WTC11 (cell line): Measurements from ENCODE around the gene PRKCE. TPM values are rescaled to one million over a fixed set of nuclear protein-coding genes. Genes with fewer than 3 reads are reported as not detected.
A peak's percentile ranks its signal among the peaks of the same experiment; 100 is the strongest.

Experiments used
- ATAC-seq: fragments of 200-7000 bp; cut with Tn5 transposase; 2 replicates; pipeline ENCODE4 v1.10.0; 2021; ENCODE audit warnings: mild to moderate bottlenecking, moderate library complexity
- CTCF ChIA-PET: fragments of 300-600 bp; sonication (Branson Sonifier 250); formaldehyde crosslinking; loops from one replicate; lab custom pipeline; 2021; ENCODE audit warnings: antibody characterized with exemption; lab: Charles Lee
- POLR2A ChIA-PET: fragments of 350-600 bp; sonication (Branson Sonifier 250); formaldehyde crosslinking; loops from one replicate; lab custom pipeline; 2021; ENCODE audit warnings: antibody characterized with exemption; lab: Charles Lee
- DNase-seq: peaks from one replicate; pipeline ENCODE4 v3.0.0; 2021; ENCODE audit warnings: low spot score
- H3K27ac Mint-ChIP-seq: 2 replicates; pipeline ENCODE4 v1.8.0; 2021; ENCODE audit warnings: mixed read lengths
- H3K27me3 Mint-ChIP-seq: 2 replicates; pipeline ENCODE4 v1.8.0; 2021; ENCODE audit warnings: low read depth, mild to moderate bottlenecking, moderate library complexity, mixed read lengths
- H3K36me3 Mint-ChIP-seq: 2 replicates; pipeline ENCODE4 v1.8.0; 2021; ENCODE audit warnings: mixed read lengths
- H3K4me1 Mint-ChIP-seq: 2 replicates; pipeline ENCODE4 v1.8.0; 2022; ENCODE audit warnings: mixed read lengths
- H3K4me3 Mint-ChIP-seq: 2 replicates; pipeline ENCODE4 v1.8.0; 2021; ENCODE audit warnings: mild to moderate bottlenecking, moderate library complexity, mixed read lengths
- H3K9me3 Mint-ChIP-seq: 2 replicates; pipeline ENCODE4 v1.8.0; 2021; ENCODE audit warnings: mixed read lengths
- ETV6 ChIP-seq: sonication (generic); formaldehyde crosslinking; IDR thresholded peaks from 2 replicates; pipeline ENCODE4 v1.8.1; 2022; ENCODE audit warnings: mild to moderate bottlenecking, missing genetic modification reagents
- GRHL2 ChIP-seq: fragments of 250-450 bp; sonication (Bioruptor Pico); IDR thresholded peaks from 2 replicates; pipeline ENCODE4 v1.8.0; 2022; ENCODE audit warnings: mild to moderate bottlenecking, moderate library complexity; ENCODE audit not compliant: insufficient replicate concordance, severe bottlenecking
- GTF2I ChIP-seq: fragments of 250-450 bp; sonication (Bioruptor Pico); conservative IDR thresholded peaks from 2 replicates; pipeline ENCODE4 v1.4.0; 2021; ENCODE audit warnings: mild to moderate bottlenecking
- NFYB ChIP-seq: sonication (generic); formaldehyde crosslinking; conservative IDR thresholded peaks from 2 replicates; pipeline ENCODE4 v1.8.0; 2022; ENCODE audit warnings: low read depth, missing genetic modification reagents
- NR3C1 ChIP-seq: sonication (generic); formaldehyde crosslinking; conservative IDR thresholded peaks from 2 replicates; pipeline ENCODE4 v1.8.1; 2023; ENCODE audit warnings: low read depth, mild to moderate bottlenecking, missing genetic modification reagents
- OVOL2 ChIP-seq: fragments of 250-450 bp; sonication (Bioruptor Pico); IDR thresholded peaks from 2 replicates; pipeline ENCODE4 v1.9.0; 2021; ENCODE audit warnings: mild to moderate bottlenecking, borderline replicate concordance
- RORB ChIP-seq: fragments of 250-450 bp; sonication (Bioruptor Pico); IDR thresholded peaks from 2 replicates; pipeline ENCODE4 v1.9.0; 2021; ENCODE audit warnings: mild to moderate bottlenecking
- SOX15 ChIP-seq: fragments of 250-450 bp; sonication (Bioruptor Pico); IDR thresholded peaks from 2 replicates; pipeline ENCODE4 v1.9.0; 2021; ENCODE audit warnings: mild to moderate bottlenecking
- TEAD4 ChIP-seq: sonication (generic); formaldehyde crosslinking; IDR thresholded peaks from 2 replicates; pipeline ENCODE4 v1.8.0; 2022; ENCODE audit warnings: mild to moderate bottlenecking, missing genetic modification reagents
- ZNF138 ChIP-seq: sonication (generic); formaldehyde crosslinking; conservative IDR thresholded peaks from 2 replicates; pipeline ENCODE4 v1.8.1; 2022; ENCODE audit warnings: mild to moderate bottlenecking, moderate library complexity, missing genetic modification reagents
- ZNF317 ChIP-seq: sonication (generic); formaldehyde crosslinking; IDR thresholded peaks from 2 replicates; pipeline ENCODE4 v1.8.1; 2023; ENCODE audit warnings: low read depth, mild to moderate bottlenecking, moderate library complexity, missing genetic modification reagents, borderline replicate concordance
- ZNF396 ChIP-seq: fragments of 250-450 bp; sonication (Bioruptor Pico); IDR thresholded peaks from 2 replicates; pipeline ENCODE4 v1.8.0; 2021; ENCODE audit warnings: mild to moderate bottlenecking, moderate library complexity, borderline replicate concordance
- total RNA-seq: library from RNA; stranded (reverse); gene quantifications from 3 replicates; pipeline ENCODE4 v1.2.3, GENCODE V29; 2021
- TF ChIP-seq, protein P1 (sequence below): sonication (generic); formaldehyde crosslinking; IDR thresholded peaks from 2 replicates; pipeline ENCODE4 v1.8.1; 2022; ENCODE audit warnings: mild to moderate bottlenecking, moderate library complexity, missing genetic modification reagents
- TF ChIP-seq, protein P2 (sequence below): fragments of 200-600 bp; IDR thresholded peaks from 2 replicates; pipeline ENCODE4 v1.8.0; 2022; ENCODE audit warnings: antibody characterized with exemption
- TF ChIP-seq, protein P3 (sequence below): sonication (generic); formaldehyde crosslinking; IDR thresholded peaks from 2 replicates; pipeline ENCODE4 v1.8.1; 2023; ENCODE audit warnings: mild to moderate bottlenecking, missing genetic modification reagents, borderline replicate concordance
- TF ChIP-seq, protein P4 (sequence below): sonication (generic); formaldehyde crosslinking; IDR thresholded peaks from 2 replicates; pipeline ENCODE4 v1.8.1; 2023; ENCODE audit warnings: mild to moderate bottlenecking, missing genetic modification reagents, moderate library complexity
- TF ChIP-seq, protein P5 (sequence below): sonication (generic); formaldehyde crosslinking; IDR thresholded peaks from 2 replicates; pipeline ENCODE4 v1.8.0; 2022; ENCODE audit warnings: mild to moderate bottlenecking, missing genetic modification reagents
- TF ChIP-seq, protein P6 (sequence below): fragments of 250-450 bp; sonication (Bioruptor Pico); IDR thresholded peaks from 2 replicates; pipeline ENCODE4 v1.9.0; 2021; ENCODE audit warnings: mild to moderate bottlenecking
- TF ChIP-seq, protein P7 (sequence below): sonication (generic); formaldehyde crosslinking; IDR thresholded peaks from 2 replicates; pipeline ENCODE4 v1.8.1; 2022; ENCODE audit warnings: low read depth, mild to moderate bottlenecking, moderate library complexity, missing genetic modification reagents, borderline replicate concordance
- TF ChIP-seq, protein P8 (sequence below): sonication (generic); formaldehyde crosslinking; IDR thresholded peaks from 2 replicates; pipeline ENCODE4 v1.8.0; 2022; ENCODE audit warnings: mild to moderate bottlenecking, missing genetic modification reagents
- TF ChIP-seq, protein P9 (sequence below): sonication (generic); formaldehyde crosslinking; conservative IDR thresholded peaks from 2 replicates; pipeline ENCODE4 v1.8.1; 2022; ENCODE audit warnings: mild to moderate bottlenecking, missing genetic modification reagents

Gene PRKCE
- total RNA-seq, 1 experiment from 2014 or later = 5.8 TPM

DNA sequence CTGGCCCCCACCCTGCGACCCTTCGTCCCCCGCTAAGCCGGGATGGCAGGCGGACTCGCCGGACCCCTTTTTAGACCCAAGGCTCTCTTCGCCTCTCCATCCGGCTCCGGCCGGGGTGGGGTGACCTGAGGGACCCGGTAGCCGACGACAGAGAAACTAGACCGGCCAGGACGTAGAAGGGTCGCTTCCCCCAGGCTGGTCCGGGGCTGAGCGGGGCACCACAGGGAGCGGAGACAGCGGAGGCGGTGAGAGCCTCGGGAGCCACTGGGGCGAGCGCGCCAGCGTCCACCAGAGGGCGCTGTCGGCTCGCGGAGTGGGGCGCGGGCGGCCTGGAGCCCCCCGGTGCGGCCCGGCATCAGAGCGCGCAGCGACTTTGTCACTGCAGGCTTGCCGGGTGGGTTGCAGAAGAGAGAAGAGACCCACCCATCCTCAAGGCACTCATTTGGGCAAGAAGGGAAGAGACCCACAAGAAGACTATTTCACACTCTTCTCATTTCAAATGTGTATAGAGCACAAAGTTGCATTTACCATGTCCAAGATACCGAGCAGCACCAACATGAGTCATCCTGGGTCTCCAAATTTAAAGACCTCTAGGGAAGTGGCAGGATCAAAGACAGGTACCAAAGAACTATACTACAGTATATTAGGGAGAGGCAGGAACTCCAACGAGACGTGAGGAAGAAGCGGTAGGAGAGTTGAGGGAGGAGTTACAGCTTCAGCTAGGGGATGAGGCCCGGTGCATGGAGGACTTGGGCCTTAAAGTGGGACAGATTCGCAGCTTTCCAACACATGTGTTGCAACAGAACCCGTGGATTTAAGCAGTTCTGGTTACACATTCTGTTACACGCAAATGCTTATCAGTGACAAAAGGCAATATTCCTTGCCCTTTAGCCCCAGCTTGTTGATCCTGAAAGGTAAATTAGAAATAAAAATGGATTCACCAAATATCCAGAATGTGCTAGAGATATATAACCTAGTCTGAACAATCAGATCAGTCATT, 7.6 kb upstream of the PRKCE start (continued):
- TF ChIP-seq ZNF396 = no peak
- no peak for TF ChIP-seq NFYB (CRISPR knock-in tag)
- no peak for TF ChIP-seq OVOL2 (CRISPR knock-in tag)
- TF ChIP-seq, protein P1, sequence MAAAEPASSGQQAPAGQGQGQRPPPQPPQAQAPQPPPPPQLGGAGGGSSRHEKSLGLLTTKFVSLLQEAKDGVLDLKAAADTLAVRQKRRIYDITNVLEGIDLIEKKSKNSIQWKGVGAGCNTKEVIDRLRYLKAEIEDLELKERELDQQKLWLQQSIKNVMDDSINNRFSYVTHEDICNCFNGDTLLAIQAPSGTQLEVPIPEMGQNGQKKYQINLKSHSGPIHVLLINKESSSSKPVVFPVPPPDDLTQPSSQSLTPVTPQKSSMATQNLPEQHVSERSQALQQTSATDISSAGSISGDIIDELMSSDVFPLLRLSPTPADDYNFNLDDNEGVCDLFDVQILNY (CRISPR knock-in tag) = peak; percentile 25; the same call in 1 of the 2 replicates
- TF ChIP-seq TEAD4 (CRISPR knock-in tag) = no peak
- TF ChIP-seq, protein P2, sequence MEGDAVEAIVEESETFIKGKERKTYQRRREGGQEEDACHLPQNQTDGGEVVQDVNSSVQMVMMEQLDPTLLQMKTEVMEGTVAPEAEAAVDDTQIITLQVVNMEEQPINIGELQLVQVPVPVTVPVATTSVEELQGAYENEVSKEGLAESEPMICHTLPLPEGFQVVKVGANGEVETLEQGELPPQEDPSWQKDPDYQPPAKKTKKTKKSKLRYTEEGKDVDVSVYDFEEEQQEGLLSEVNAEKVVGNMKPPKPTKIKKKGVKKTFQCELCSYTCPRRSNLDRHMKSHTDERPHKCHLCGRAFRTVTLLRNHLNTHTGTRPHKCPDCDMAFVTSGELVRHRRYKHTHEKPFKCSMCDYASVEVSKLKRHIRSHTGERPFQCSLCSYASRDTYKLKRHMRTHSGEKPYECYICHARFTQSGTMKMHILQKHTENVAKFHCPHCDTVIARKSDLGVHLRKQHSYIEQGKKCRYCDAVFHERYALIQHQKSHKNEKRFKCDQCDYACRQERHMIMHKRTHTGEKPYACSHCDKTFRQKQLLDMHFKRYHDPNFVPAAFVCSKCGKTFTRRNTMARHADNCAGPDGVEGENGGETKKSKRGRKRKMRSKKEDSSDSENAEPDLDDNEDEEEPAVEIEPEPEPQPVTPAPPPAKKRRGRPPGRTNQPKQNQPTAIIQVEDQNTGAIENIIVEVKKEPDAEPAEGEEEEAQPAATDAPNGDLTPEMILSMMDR = peak; percentile 99
- no peak for TF ChIP-seq ZNF138 (CRISPR knock-in tag)
- TF ChIP-seq, protein P3, sequence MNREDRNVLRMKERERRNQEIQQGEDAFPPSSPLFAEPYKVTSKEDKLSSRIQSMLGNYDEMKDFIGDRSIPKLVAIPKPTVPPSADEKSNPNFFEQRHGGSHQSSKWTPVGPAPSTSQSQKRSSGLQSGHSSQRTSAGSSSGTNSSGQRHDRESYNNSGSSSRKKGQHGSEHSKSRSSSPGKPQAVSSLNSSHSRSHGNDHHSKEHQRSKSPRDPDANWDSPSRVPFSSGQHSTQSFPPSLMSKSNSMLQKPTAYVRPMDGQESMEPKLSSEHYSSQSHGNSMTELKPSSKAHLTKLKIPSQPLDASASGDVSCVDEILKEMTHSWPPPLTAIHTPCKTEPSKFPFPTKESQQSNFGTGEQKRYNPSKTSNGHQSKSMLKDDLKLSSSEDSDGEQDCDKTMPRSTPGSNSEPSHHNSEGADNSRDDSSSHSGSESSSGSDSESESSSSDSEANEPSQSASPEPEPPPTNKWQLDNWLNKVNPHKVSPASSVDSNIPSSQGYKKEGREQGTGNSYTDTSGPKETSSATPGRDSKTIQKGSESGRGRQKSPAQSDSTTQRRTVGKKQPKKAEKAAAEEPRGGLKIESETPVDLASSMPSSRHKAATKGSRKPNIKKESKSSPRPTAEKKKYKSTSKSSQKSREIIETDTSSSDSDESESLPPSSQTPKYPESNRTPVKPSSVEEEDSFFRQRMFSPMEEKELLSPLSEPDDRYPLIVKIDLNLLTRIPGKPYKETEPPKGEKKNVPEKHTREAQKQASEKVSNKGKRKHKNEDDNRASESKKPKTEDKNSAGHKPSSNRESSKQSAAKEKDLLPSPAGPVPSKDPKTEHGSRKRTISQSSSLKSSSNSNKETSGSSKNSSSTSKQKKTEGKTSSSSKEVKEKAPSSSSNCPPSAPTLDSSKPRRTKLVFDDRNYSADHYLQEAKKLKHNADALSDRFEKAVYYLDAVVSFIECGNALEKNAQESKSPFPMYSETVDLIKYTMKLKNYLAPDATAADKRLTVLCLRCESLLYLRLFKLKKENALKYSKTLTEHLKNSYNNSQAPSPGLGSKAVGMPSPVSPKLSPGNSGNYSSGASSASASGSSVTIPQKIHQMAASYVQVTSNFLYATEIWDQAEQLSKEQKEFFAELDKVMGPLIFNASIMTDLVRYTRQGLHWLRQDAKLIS = no peak
- TF ChIP-seq, protein P4, sequence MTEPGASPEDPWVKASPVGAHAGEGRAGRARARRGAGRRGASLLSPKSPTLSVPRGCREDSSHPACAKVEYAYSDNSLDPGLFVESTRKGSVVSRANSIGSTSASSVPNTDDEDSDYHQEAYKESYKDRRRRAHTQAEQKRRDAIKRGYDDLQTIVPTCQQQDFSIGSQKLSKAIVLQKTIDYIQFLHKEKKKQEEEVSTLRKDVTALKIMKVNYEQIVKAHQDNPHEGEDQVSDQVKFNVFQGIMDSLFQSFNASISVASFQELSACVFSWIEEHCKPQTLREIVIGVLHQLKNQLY (CRISPR knock-in tag) = peak; percentile 68; the same call in 1 of the 2 replicates
- peak; percentile 45; the same call in 1 of the 2 replicates for TF ChIP-seq ETV6

DNA sequence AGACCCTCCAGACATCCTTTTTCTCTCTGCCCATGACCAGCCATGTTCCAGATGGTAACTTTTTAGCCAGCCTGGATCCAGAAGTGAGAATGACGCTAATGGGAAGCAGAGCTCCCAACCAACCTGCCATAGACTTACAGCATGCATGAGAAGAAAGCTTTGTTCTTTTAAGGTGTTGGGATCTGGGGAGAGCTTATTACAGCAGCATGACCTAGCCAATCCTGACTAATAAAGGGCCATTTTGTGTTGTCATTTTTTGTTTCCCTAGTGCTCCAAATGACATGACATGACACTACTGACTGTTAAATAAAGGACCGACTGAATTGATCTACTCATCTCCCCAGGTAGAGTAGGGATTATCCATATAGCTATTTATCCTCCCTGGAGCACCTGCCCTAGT, 5.2 kb upstream of the PRKCE start:
- Mint-ChIP-seq H3K36me3 (no peaks in the 10 kb centered on the region), H3K4me3 (no peak overlapping the region), H3K4me1 (peaks cover 12% of the 10 kb centered on the region), H3K9me3 (no peaks in the 10 kb centered on the region), H3K27me3 (peaks cover 70% of the 10 kb centered on the region), H3K27ac (no peak overlapping the region)
- CTCF ChIA-PET = interaction anchor here (1.2 to 1.5 kb wide), 2 partner anchors 132 to 290 kb away, joined by 5 to 6 read pairs; no protein-coding TSS in a partner anchor
- ATAC-seq (no peak), DNase-seq (no peak)
- POLR2A ChIA-PET = no interaction called here
- TF ChIP-seq, protein P5, sequence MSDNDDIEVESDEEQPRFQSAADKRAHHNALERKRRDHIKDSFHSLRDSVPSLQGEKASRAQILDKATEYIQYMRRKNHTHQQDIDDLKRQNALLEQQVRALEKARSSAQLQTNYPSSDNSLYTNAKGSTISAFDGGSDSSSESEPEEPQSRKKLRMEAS (CRISPR knock-in tag) = no peak
- TF ChIP-seq GRHL2 (CRISPR knock-in tag) (no peak), RORB (CRISPR knock-in tag) (no peak), ZNF317 (no peak), ZNF396 (no peak), SOX15 (CRISPR knock-in tag) (no peak), GTF2I (CRISPR knock-in tag) (no peak), NR3C1 (no peak)
- TF ChIP-seq, protein P6, sequence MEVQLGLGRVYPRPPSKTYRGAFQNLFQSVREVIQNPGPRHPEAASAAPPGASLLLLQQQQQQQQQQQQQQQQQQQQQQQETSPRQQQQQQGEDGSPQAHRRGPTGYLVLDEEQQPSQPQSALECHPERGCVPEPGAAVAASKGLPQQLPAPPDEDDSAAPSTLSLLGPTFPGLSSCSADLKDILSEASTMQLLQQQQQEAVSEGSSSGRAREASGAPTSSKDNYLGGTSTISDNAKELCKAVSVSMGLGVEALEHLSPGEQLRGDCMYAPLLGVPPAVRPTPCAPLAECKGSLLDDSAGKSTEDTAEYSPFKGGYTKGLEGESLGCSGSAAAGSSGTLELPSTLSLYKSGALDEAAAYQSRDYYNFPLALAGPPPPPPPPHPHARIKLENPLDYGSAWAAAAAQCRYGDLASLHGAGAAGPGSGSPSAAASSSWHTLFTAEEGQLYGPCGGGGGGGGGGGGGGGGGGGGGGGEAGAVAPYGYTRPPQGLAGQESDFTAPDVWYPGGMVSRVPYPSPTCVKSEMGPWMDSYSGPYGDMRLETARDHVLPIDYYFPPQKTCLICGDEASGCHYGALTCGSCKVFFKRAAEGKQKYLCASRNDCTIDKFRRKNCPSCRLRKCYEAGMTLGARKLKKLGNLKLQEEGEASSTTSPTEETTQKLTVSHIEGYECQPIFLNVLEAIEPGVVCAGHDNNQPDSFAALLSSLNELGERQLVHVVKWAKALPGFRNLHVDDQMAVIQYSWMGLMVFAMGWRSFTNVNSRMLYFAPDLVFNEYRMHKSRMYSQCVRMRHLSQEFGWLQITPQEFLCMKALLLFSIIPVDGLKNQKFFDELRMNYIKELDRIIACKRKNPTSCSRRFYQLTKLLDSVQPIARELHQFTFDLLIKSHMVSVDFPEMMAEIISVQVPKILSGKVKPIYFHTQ (CRISPR knock-in tag) = no peak
- TF ChIP-seq, protein P7, sequence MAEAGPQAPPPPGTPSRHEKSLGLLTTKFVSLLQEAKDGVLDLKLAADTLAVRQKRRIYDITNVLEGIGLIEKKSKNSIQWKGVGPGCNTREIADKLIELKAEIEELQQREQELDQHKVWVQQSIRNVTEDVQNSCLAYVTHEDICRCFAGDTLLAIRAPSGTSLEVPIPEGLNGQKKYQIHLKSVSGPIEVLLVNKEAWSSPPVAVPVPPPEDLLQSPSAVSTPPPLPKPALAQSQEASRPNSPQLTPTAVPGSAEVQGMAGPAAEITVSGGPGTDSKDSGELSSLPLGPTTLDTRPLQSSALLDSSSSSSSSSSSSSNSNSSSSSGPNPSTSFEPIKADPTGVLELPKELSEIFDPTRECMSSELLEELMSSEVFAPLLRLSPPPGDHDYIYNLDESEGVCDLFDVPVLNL = no peak
- TF ChIP-seq, protein P8, sequence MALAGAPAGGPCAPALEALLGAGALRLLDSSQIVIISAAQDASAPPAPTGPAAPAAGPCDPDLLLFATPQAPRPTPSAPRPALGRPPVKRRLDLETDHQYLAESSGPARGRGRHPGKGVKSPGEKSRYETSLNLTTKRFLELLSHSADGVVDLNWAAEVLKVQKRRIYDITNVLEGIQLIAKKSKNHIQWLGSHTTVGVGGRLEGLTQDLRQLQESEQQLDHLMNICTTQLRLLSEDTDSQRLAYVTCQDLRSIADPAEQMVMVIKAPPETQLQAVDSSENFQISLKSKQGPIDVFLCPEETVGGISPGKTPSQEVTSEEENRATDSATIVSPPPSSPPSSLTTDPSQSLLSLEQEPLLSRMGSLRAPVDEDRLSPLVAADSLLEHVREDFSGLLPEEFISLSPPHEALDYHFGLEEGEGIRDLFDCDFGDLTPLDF (CRISPR knock-in tag) = no peak
- TF ChIP-seq, protein P9, sequence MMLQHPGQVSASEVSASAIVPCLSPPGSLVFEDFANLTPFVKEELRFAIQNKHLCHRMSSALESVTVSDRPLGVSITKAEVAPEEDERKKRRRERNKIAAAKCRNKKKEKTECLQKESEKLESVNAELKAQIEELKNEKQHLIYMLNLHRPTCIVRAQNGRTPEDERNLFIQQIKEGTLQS = no peak
